ENCODE data around the gene STX16. TPM values are rescaled to one million over a fixed set of nuclear protein-coding genes. Genes with fewer than 3 reads are reported as not detected.

STX16 gene
- total RNA-seq, 1 experiment from 2014 or later = 44.5 TPM

DNA sequence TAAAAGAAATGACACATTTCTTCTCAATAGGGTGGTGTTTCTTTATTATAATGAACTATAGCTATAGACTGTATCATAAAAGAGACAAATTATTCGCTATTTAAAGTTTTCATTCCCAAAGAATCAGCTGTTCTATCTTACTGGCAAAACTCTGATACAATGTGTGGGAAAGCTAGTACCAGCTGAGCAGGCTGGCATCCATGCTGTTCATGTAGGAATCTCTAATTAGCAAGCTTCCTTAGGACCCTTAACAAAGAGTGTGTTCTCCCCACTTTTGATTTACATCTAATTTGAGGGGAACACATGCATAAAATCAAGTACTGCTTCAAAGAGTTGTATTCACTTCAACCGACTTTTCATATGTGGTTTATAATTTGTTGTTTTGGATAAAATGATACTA lies 13.2 kb downstream of the STX16 start:
- no TSS peak for BruUV-seq (replicated peaks)
- Histone ChIP-seq H3K9me3 (ENCODE audit: low read depth, low read length, poor library complexity, severe bottlenecking) (no peaks in the 10 kb centered on the region), H3K4me1 (ENCODE audit: insufficient read depth, low read length, poor library complexity, severe bottlenecking) (no peaks in the 10 kb centered on the region), H3K27me3 (replicated peaks; ENCODE audit: insufficient read depth, low read depth, low read length, poor library complexity) (no peaks in the 10 kb centered on the region), H3K36me3 (ENCODE audit: insufficient read depth, low read length, poor library complexity, severe bottlenecking) (peaks cover 14% of the 10 kb centered on the region), H3K4me3 (ENCODE audit: low read depth, low read length, poor library complexity, severe bottlenecking) (no peak overlapping the region), H3K27ac (ENCODE audit: low read depth, low read length, poor library complexity, severe bottlenecking) (no peak overlapping the region)
- POLR2A ChIA-PET (ENCODE audit: low non-redundant PET) = no interaction called here
- no peak for DNase-seq (ENCODE audit: low spot score)
- intact Hi-C loops (cut with micrococcal nuclease; ENCODE audit: unreplicated experiment) = no loop called here
- CTCF ChIA-PET = no interaction called here
- TF ChIP-seq, protein P1, sequence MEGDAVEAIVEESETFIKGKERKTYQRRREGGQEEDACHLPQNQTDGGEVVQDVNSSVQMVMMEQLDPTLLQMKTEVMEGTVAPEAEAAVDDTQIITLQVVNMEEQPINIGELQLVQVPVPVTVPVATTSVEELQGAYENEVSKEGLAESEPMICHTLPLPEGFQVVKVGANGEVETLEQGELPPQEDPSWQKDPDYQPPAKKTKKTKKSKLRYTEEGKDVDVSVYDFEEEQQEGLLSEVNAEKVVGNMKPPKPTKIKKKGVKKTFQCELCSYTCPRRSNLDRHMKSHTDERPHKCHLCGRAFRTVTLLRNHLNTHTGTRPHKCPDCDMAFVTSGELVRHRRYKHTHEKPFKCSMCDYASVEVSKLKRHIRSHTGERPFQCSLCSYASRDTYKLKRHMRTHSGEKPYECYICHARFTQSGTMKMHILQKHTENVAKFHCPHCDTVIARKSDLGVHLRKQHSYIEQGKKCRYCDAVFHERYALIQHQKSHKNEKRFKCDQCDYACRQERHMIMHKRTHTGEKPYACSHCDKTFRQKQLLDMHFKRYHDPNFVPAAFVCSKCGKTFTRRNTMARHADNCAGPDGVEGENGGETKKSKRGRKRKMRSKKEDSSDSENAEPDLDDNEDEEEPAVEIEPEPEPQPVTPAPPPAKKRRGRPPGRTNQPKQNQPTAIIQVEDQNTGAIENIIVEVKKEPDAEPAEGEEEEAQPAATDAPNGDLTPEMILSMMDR (conservative IDR thresholded peaks at IDR 0.05; ENCODE audit: low read depth, low read length) = no peak
- no peak for TF ChIP-seq EZH2 (IDR thresholded peaks at IDR 0.05; ENCODE audit: borderline replicate concordance, low read depth, low read length, poor library complexity, severe bottlenecking)

DNA sequence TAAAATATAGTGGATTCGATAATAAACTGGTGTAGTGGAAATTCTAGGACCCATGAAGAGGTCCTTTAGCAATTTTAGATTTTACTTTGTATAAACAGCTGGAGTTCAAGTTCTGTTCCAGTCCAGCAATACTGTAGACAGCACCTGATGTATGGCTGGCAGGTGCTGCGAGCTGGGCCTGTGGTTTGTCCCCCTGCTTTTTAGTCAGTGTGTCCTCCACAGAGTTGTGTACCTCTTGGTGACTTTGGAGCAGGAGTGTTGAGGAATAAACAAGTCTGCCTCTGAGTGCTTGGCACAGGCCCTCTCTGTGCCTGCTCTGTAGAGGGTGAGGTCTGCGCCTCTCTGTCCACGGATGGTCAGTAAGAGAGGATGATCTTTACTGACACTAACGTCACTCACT lies 13.8 kb downstream of the STX16 start:
- DNase-seq (ENCODE audit: low spot score) = no peak
- H3K4me3 ChIP-seq (ENCODE audit: low read depth, low read length, poor library complexity, severe bottlenecking) = no peak overlapping the region
- no peaks in the 10 kb centered on the region for H3K4me1 ChIP-seq (ENCODE audit: insufficient read depth, low read length, poor library complexity, severe bottlenecking)
- BruUV-seq (replicated peaks) = no TSS peak
- CTCF ChIA-PET = no interaction called here
- TF ChIP-seq, protein P1 (conservative IDR thresholded peaks at IDR 0.05; ENCODE audit: low read depth, low read length) = no peak
- no peak for TF ChIP-seq EZH2 (IDR thresholded peaks at IDR 0.05; ENCODE audit: borderline replicate concordance, low read depth, low read length, poor library complexity, severe bottlenecking)
- POLR2A ChIA-PET (ENCODE audit: low non-redundant PET) = no interaction called here
- no peaks in the 10 kb centered on the region for H3K9me3 ChIP-seq (ENCODE audit: low read depth, low read length, poor library complexity, severe bottlenecking)
- intact Hi-C loops (cut with micrococcal nuclease; ENCODE audit: unreplicated experiment) = no loop called here
- H3K27ac ChIP-seq (ENCODE audit: low read depth, low read length, poor library complexity, severe bottlenecking) = no peak overlapping the region
- no peaks in the 10 kb centered on the region for H3K27me3 ChIP-seq (replicated peaks; ENCODE audit: insufficient read depth, low read depth, low read length, poor library complexity)
- peaks cover 17% of the 10 kb centered on the region for H3K36me3 ChIP-seq (ENCODE audit: insufficient read depth, low read length, poor library complexity, severe bottlenecking)

DNA sequence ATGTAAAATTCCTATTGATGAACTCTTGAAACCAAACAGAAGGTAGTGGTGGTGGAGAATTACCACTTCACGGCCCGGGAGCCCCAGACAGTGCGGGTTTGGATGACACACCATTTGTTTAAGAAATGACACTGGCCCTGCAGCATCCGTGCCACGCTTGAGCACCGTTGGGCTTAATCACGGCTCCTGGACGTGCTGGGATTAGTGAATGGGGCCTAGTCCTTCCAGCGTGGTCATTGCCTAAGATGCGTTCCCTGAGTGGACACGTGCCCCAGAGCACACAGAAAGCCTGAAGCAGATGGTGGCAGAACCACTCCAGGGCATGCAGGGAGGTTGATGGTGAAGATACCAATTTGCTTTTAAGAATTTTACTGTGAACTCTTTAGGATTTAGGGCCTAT lies 14.5 kb downstream of the STX16 start:
- CTCF ChIA-PET = no interaction called here
- POLR2A ChIA-PET (ENCODE audit: low non-redundant PET) = no interaction called here

More for the DNA sequence above, 14.5 kb downstream of the STX16 start:
- Histone ChIP-seq H3K4me3 (ENCODE audit: low read depth, low read length, poor library complexity, severe bottlenecking) (no peak overlapping the region), H3K27ac (ENCODE audit: low read depth, low read length, poor library complexity, severe bottlenecking) (no peak overlapping the region), H3K36me3 (ENCODE audit: insufficient read depth, low read length, poor library complexity, severe bottlenecking) (peaks cover 19% of the 10 kb centered on the region), H3K9me3 (ENCODE audit: low read depth, low read length, poor library complexity, severe bottlenecking) (no peaks in the 10 kb centered on the region), H3K4me1 (ENCODE audit: insufficient read depth, low read length, poor library complexity, severe bottlenecking) (no peaks in the 10 kb centered on the region), H3K27me3 (replicated peaks; ENCODE audit: insufficient read depth, low read depth, low read length, poor library complexity) (no peaks in the 10 kb centered on the region)
- intact Hi-C loops (cut with micrococcal nuclease; ENCODE audit: unreplicated experiment) = no loop called here
- DNase-seq (ENCODE audit: low spot score) = no peak
- no TSS peak for BruUV-seq (replicated peaks)
- TF ChIP-seq, protein P1 (conservative IDR thresholded peaks at IDR 0.05; ENCODE audit: low read depth, low read length) = no peak
- TF ChIP-seq EZH2 (IDR thresholded peaks at IDR 0.05; ENCODE audit: borderline replicate concordance, low read depth, low read length, poor library complexity, severe bottlenecking) = no peak
